Trophoblast cell (in vitro differentiated cells and primary cell): ENCODE data around the gene KCNMB2.

Source experiments
- DNase-seq, 2 donors: peaks; one replicate each; pipeline ENCODE4 v3.0.0-alpha.2; 2016
- H2AFZ ChIP-seq: 2 replicates; pipeline ENCODE4 v1.6.1; 2013; ENCODE audit warnings: low read length, moderate library complexity, mild to moderate bottlenecking; ENCODE audit not compliant: insufficient read depth, poor library complexity
- H2AK5ac ChIP-seq: 2 replicates; pipeline ENCODE4 v1.6.1; 2013; ENCODE audit warnings: mild to moderate bottlenecking, low read length
- H2BK120ac ChIP-seq: 2 replicates; pipeline ENCODE4 v1.6.1; 2013; ENCODE audit warnings: low read length, mild to moderate bottlenecking, moderate library complexity; ENCODE audit not compliant: insufficient read depth, poor library complexity
- H2BK12ac ChIP-seq: 2 replicates; pipeline ENCODE4 v1.6.1; 2013; ENCODE audit warnings: mild to moderate bottlenecking, low read length, moderate library complexity
- H2BK5ac ChIP-seq: 2 replicates; pipeline ENCODE4 v1.6.1; 2013; ENCODE audit warnings: low read length, low read depth, moderate library complexity, mild to moderate bottlenecking; ENCODE audit not compliant: poor library complexity
- H3K14ac ChIP-seq: 2 replicates; pipeline ENCODE4 v1.6.1; 2013; ENCODE audit warnings: mild to moderate bottlenecking, low read length
- H3K18ac ChIP-seq: 2 replicates; pipeline ENCODE4 v1.6.1; 2013; ENCODE audit warnings: mild to moderate bottlenecking, low read length
- H3K23ac ChIP-seq: 2 replicates; pipeline ENCODE4 v1.6.1; 2013; ENCODE audit warnings: low read length
- H3K27ac ChIP-seq: 2 replicates; pipeline ENCODE4 v1.5.1; 2013; ENCODE audit warnings: low read depth, mild to moderate bottlenecking, inconsistent platforms, low read length, moderate library complexity
- H3K27me3 ChIP-seq: 2 replicates; pipeline ENCODE4 v1.6.1; 2013; ENCODE audit warnings: inconsistent platforms, mild to moderate bottlenecking, low read length, moderate library complexity; ENCODE audit not compliant: insufficient read depth
- H3K36me3 ChIP-seq, 2 experiments: 1 replicate in 1 of 2; 2 replicates in 1 of 2; pipeline ENCODE4 v1.6.1; 2013; ENCODE audit warnings: low read length in 2 of 2, mild to moderate bottlenecking in 2 of 2, moderate library complexity in 1 of 2; ENCODE audit not compliant: insufficient read depth in 2 of 2, control insufficient read depth in 1 of 2
- H3K4ac ChIP-seq: 2 replicates; pipeline ENCODE4 v1.6.1; 2013; ENCODE audit warnings: low read depth, mild to moderate bottlenecking, low read length, moderate library complexity
- H3K4me1 ChIP-seq, 2 experiments: 1 replicate in 1 of 2; 2 replicates in 1 of 2; pipeline ENCODE4 v1.6.1; 2013; ENCODE audit warnings: low read length in 2 of 2, mild to moderate bottlenecking in 2 of 2, moderate library complexity in 1 of 2; ENCODE audit not compliant: insufficient read depth in 2 of 2, control insufficient read depth in 1 of 2
- H3K4me2 ChIP-seq: 2 replicates; pipeline ENCODE4 v1.6.1; 2013; ENCODE audit warnings: inconsistent platforms, mild to moderate bottlenecking, low read length, moderate library complexity
- H3K4me3 ChIP-seq: 2 replicates; pipeline ENCODE4 v1.5.1; 2013; ENCODE audit warnings: mild to moderate bottlenecking, low read depth, low read length, inconsistent platforms
- H3K79me1 ChIP-seq: one replicate; pipeline ENCODE4 v1.6.1; 2013; ENCODE audit warnings: low read length
- H3K79me2 ChIP-seq: 2 replicates; pipeline ENCODE4 v1.6.1; 2013; ENCODE audit warnings: low read length, mild to moderate bottlenecking; ENCODE audit not compliant: control insufficient read depth, insufficient read depth, poor library complexity
- H3K9ac ChIP-seq: 2 replicates; pipeline ENCODE4 v1.6.1; 2013; ENCODE audit warnings: mild to moderate bottlenecking, low read length
- H3K9me3 ChIP-seq: 2 replicates; pipeline ENCODE4 v1.6.1; 2013; ENCODE audit warnings: low read depth, mild to moderate bottlenecking, control low read depth, inconsistent platforms, low read length; ENCODE audit not compliant: insufficient read depth
- H4K12ac ChIP-seq: 2 replicates; pipeline ENCODE4 v1.6.1; 2013; ENCODE audit warnings: low read depth, mild to moderate bottlenecking, low read length, moderate library complexity
- H4K8ac ChIP-seq: 2 replicates; pipeline ENCODE4 v1.6.1; 2013; ENCODE audit warnings: low read depth, mild to moderate bottlenecking, low read length, moderate library complexity
- H4K91ac ChIP-seq: one replicate; pipeline ENCODE4 v1.6.1; 2013; ENCODE audit warnings: low read depth, mild to moderate bottlenecking, low read length, moderate library complexity
- WGBS: extraction: QIAGEN DNeasy Blood & Tissue Kit; methylation state at CpG from one replicate; pipeline ENCODE4 v1.1.7; 2013; ENCODE audit warnings: missing lambda C conversion rate; ENCODE audit not compliant: insufficient read length, insufficient coverage; ENCODE audit errors: extremely low coverage; 5-methylcytosine and 5-hydroxymethylcytosine counted together

Gene KCNMB2

GRCh38 chr3:178646186-178646862 lies 110.1 kb downstream of the KCNMB2 start:
- no peak overlapping the region for H4K8ac ChIP-seq
- H2AK5ac ChIP-seq = no peak overlapping the region
- H4K91ac ChIP-seq = no peak overlapping the region
- no peak overlapping the region for H3K23ac ChIP-seq
- WGBS = no CpG with 5 or more reads among the region's 4 CpGs
- no peak overlapping the region for H3K4ac ChIP-seq
- H3K18ac ChIP-seq = no peak overlapping the region
- no peak overlapping the region for H4K12ac ChIP-seq
- H2BK120ac ChIP-seq = no peak overlapping the region
- H3K79me1 ChIP-seq = no peaks in the 10 kb centered on the region
- H3K36me3 ChIP-seq = no peaks in the 10 kb centered on the region
- no peak for DNase-seq
- H3K79me2 ChIP-seq = no peaks in the 10 kb centered on the region
- H2AFZ ChIP-seq = no peak overlapping the region
- no peaks in the 10 kb centered on the region for H3K27me3 ChIP-seq
- H3K27ac ChIP-seq = no peak overlapping the region
- H3K4me1 ChIP-seq = peaks cover 0 to 2% of the 10 kb centered on the region in 2 experiments
- H2BK12ac ChIP-seq = no peak overlapping the region
- no peak overlapping the region for H3K9ac ChIP-seq
- no peaks in the 10 kb centered on the region for H3K9me3 ChIP-seq
- no peak overlapping the region for H2BK5ac ChIP-seq
- H3K4me2 ChIP-seq = no peak overlapping the region
- H3K4me3 ChIP-seq = no peak overlapping the region
- H3K14ac ChIP-seq = no peak overlapping the region

DNA sequence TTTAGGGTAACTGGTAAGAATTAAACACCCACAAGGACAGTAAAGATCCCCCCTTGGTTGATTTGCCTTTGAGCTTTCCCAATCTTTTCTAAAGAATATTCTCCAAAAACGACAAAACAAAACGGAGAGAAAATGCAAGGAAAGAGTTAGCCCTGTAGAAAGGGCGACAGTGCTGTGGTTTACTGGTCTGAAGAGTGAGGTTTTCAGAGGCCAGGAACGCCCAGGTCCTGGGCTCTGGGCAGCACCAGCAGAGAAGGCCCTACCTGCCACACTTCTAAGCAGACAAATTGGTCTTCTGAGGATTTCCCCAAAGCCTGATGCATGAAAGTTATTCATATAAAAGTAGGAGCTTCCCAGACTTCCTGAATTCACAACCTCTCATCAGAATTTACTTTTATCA lies 119.3 kb downstream of the KCNMB2 start:
- Histone ChIP-seq H3K9me3 (no peaks in the 10 kb centered on the region), H2BK5ac (no peak overlapping the region), H3K27me3 (no peaks in the 10 kb centered on the region), H3K4ac (no peak overlapping the region), H3K4me1 (no peaks in the 10 kb centered on the region), H2AK5ac (no peak overlapping the region), H3K18ac (no peak overlapping the region), H4K12ac (no peak overlapping the region), H2AFZ (no peak overlapping the region), H3K9ac (no peak overlapping the region), H3K36me3 (no peaks in the 10 kb centered on the region), H4K8ac (no peak overlapping the region), H4K91ac (no peak overlapping the region), H3K23ac (no peak overlapping the region), H3K27ac (no peak overlapping the region), H2BK120ac (no peak overlapping the region), H3K79me1 (no peaks in the 10 kb centered on the region), H3K4me2 (no peak overlapping the region), H2BK12ac (no peak overlapping the region), H3K79me2 (no peaks in the 10 kb centered on the region), H3K4me3 (no peak overlapping the region), H3K14ac (no peak overlapping the region)
- DNase-seq = no peak
- WGBS = no CpG with 5 or more reads among the region's 4 CpGs

DNA sequence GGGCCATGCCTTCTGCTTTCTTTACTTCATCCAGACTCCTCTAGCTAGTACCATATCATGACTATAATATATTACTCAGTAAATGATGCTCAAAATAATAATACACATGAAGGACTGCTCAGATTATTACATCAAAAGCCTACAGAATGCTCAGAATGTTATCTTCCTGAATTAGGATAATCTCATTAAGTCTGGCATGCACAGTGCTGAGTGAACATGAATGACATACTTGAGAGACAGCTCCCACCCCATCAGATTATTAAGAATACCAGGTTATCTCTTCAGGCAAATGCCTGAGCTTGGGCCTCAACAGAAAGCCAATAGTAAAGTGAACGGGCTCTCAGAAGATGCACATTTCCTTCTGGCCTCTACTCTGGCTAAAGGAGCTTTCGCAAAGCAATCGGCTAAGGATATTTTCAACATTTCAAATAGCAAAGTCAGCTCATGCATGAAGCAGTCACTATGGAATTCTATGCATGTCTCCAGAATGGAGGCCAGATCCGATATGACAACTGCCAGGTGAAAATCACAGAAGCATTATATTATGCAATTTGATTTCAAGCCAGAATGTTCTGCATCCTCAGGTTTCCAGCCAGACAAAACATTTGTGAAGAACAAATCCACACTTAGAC lies 122.6 kb downstream of the KCNMB2 start:
- H3K9me3 ChIP-seq = no peaks in the 10 kb centered on the region
- no peak overlapping the region for H3K14ac ChIP-seq
- H2AFZ ChIP-seq = no peak overlapping the region
- no CpG with 5 or more reads among the region's 4 CpGs for WGBS
- no peak overlapping the region for H3K9ac ChIP-seq
- H3K79me1 ChIP-seq = no peaks in the 10 kb centered on the region
- H3K27ac ChIP-seq = no peak overlapping the region
- H2AK5ac ChIP-seq = no peak overlapping the region
- H2BK12ac ChIP-seq = no peak overlapping the region
- H3K18ac ChIP-seq = no peak overlapping the region
- no peak overlapping the region for H4K91ac ChIP-seq
- DNase-seq = peak; percentile 67 to 93
- H3K4me1 ChIP-seq = peaks cover 0 to under 1% of the 10 kb centered on the region in 2 experiments
- H2BK120ac ChIP-seq = no peak overlapping the region
- H3K36me3 ChIP-seq = no peaks in the 10 kb centered on the region
- H2BK5ac ChIP-seq = no peak overlapping the region
- no peaks in the 10 kb centered on the region for H3K27me3 ChIP-seq
- H3K4me3 ChIP-seq = no peak overlapping the region
- no peak overlapping the region for H4K12ac ChIP-seq
- no peak overlapping the region for H3K23ac ChIP-seq
- H3K4ac ChIP-seq = no peak overlapping the region
- no peaks in the 10 kb centered on the region for H3K79me2 ChIP-seq
- H3K4me2 ChIP-seq = no peak overlapping the region
- no peak overlapping the region for H4K8ac ChIP-seq

GRCh38 chr3:178663201-178663934 lies 127.1 kb downstream of the KCNMB2 start:
- WGBS = no CpG with 5 or more reads among the region's 1 CpG
- Histone ChIP-seq H2BK5ac (no peak overlapping the region), H2BK120ac (no peak overlapping the region)

More at GRCh38 chr3:178663201-178663934, 127.1 kb downstream of the KCNMB2 start:
- no peak overlapping the region for H3K27ac ChIP-seq
- H3K4me1 ChIP-seq = peaks cover 0 to 2% of the 10 kb centered on the region in 2 experiments
- peak in 1 of 2 donors; percentile 18 for DNase-seq
- H3K14ac ChIP-seq = no peak overlapping the region
- no peaks in the 10 kb centered on the region for H3K36me3 ChIP-seq
- H3K9ac ChIP-seq = peak overlapping the region; percentile 7
- H3K23ac ChIP-seq = no peak overlapping the region
- H3K79me2 ChIP-seq = no peaks in the 10 kb centered on the region
- H4K8ac ChIP-seq = no peak overlapping the region
- no peaks in the 10 kb centered on the region for H3K79me1 ChIP-seq
- H2BK12ac ChIP-seq = no peak overlapping the region
- H3K4me3 ChIP-seq = no peak overlapping the region
- no peak overlapping the region for H3K18ac ChIP-seq
- no peak overlapping the region for H2AK5ac ChIP-seq
- no peak overlapping the region for H4K91ac ChIP-seq
- H3K4me2 ChIP-seq = no peak overlapping the region
- no peak overlapping the region for H4K12ac ChIP-seq
- no peak overlapping the region for H3K4ac ChIP-seq
- H2AFZ ChIP-seq = no peak overlapping the region
- H3K27me3 ChIP-seq = no peaks in the 10 kb centered on the region
- H3K9me3 ChIP-seq = no peaks in the 10 kb centered on the region
